DMS53 treated with DMSO at 0.1 percent for 48 hours (cell line): Measurements from ENCODE around the gene AGO1.
A peak's percentile ranks its signal among the peaks of the same experiment; 100 is the strongest.

ENCODE experiments used
- DNase-seq: peaks from one replicate; lab custom pipeline; 2025; ENCODE audit not compliant: unreplicated experiment; lab: John Stamatoyannopoulos, UW

The AGO1 gene

GRCh38 chr1:35882945-35883634 lies at the start of gene AGO1:
TSS of gene AGO1 (plus strand) at chr1:35883209. CDS start at chr1:35883422, 213 bp downstream.
- peak; percentile 88 for DNase-seq

- no peak for DNase-seq
Observed at GRCh38 chr1:35833395-35833794, 49.6 kb upstream of the AGO1 start.

GRCh38 chr1:35834218-35834617 lies 48.8 kb upstream of the AGO1 start:
- no peak for DNase-seq

- no peak for DNase-seq
Observed at GRCh38 chr1:35835398-35835797, 47.6 kb upstream of the AGO1 start.

- DNase-seq = no peak
Observed at GRCh38 chr1:35836734-35837133, 46.3 kb upstream of the AGO1 start.

GRCh38 chr1:35838693-35839245 lies 44.2 kb upstream of the AGO1 start:
- no peak for DNase-seq

GRCh38 chr1:35844826-35845225 lies 38.2 kb upstream of the AGO1 start:
- no peak for DNase-seq

- DNase-seq = no peak
Observed at GRCh38 chr1:35845766-35846165, 37.2 kb upstream of the AGO1 start.

- no peak for DNase-seq
Observed at GRCh38 chr1:35847935-35848565, 35.0 kb upstream of the AGO1 start.

GRCh38 chr1:35850051-35850450 lies 33.0 kb upstream of the AGO1 start:
- no peak for DNase-seq

GRCh38 chr1:35850716-35851115 lies 32.3 kb upstream of the AGO1 start:
- DNase-seq = no peak

- no peak for DNase-seq
Observed at GRCh38 chr1:35851132-35851869, 31.7 kb upstream of the AGO1 start.

GRCh38 chr1:35852241-35852640 lies 30.8 kb upstream of the AGO1 start:
- no peak for DNase-seq

- DNase-seq = no peak
Observed at GRCh38 chr1:35854989-35855700, 27.9 kb upstream of the AGO1 start.

- DNase-seq = no peak
Observed at GRCh38 chr1:35856964-35857363, 26.0 kb upstream of the AGO1 start.

- no peak for DNase-seq
Observed at GRCh38 chr1:35857830-35858229, 25.2 kb upstream of the AGO1 start.

GRCh38 chr1:35860696-35861095 lies 22.3 kb upstream of the AGO1 start:
- no peak for DNase-seq

GRCh38 chr1:35863136-35863535 lies 19.9 kb upstream of the AGO1 start:
- DNase-seq = no peak

GRCh38 chr1:35863881-35864625 lies 19.0 kb upstream of the AGO1 start:
- DNase-seq = no peak

GRCh38 chr1:35864813-35865212 lies 18.2 kb upstream of the AGO1 start:
- DNase-seq = no peak

- no peak for DNase-seq
Observed at GRCh38 chr1:35866991-35867390, 16.0 kb upstream of the AGO1 start.
